ENCODE measurements around the gene PTPN1. TPM values are rescaled to one million over a fixed set of nuclear protein-coding genes. Genes with fewer than 3 reads are reported as not detected.

The PTPN1 gene
- total RNA-seq, 4 donors from 2014 or later = 20.5 to 28.8 (median 24.9) TPM

- WGBS, 2 donors = 74 to 81% methylated on average over 16 of the region's 17 CpGs
- no peak for TF ChIP-seq POLR2A (IDR thresholded peaks at IDR 0.05)
- no peak for TF ChIP-seq CTCF (IDR thresholded peaks at IDR 0.05)
- no peak overlapping the region for H3K4me3 ChIP-seq (replicated peaks in 1 of 3)
- intact Hi-C loops (cut with DNase I) = loop anchor here (5.0 to 10.0 kb wide), 2 partner anchors 73 to 390 kb away; no protein-coding TSS in a partner anchor
- H3K9me3 ChIP-seq = no peaks in the 10 kb centered on the region
- H3K27me3 ChIP-seq = no peaks in the 10 kb centered on the region
- peak overlapping the region; percentile 7 to 34 (median 23) for H3K27ac ChIP-seq
- peak; percentile 85 to 91 for DNase-seq
- H3K4me1 ChIP-seq = peaks cover 17 to 26% of the 10 kb centered on the region in 2 donors
- peaks cover 46 to 60% of the 10 kb centered on the region in 2 donors for H3K36me3 ChIP-seq
These were observed 67.2 kb downstream of the PTPN1 start for GRCh38 chr20:50577175-50578018.

GRCh38 chr20:50578061-50578777, 68.0 kb downstream of the PTPN1 start:
- Histone ChIP-seq H3K36me3 (peaks cover 50 to 68% of the 10 kb centered on the region in 2 donors), H3K4me3 (replicated peaks in 1 of 3) (no peak overlapping the region), H3K27ac (peak overlapping the region in 1 of 3 donors; percentile 7), H3K9me3 (no peaks in the 10 kb centered on the region), H3K27me3 (no peaks in the 10 kb centered on the region), H3K4me1 (peaks cover 9 to 18% of the 10 kb centered on the region in 2 donors)
- intact Hi-C loops (cut with DNase I) = loop anchor here (5.0 to 10.0 kb wide), 2 partner anchors 73 to 391 kb away; no protein-coding TSS in a partner anchor
- TF ChIP-seq POLR2A (IDR thresholded peaks at IDR 0.05) = no peak
- no peak for TF ChIP-seq CTCF (IDR thresholded peaks at IDR 0.05)
- WGBS, 2 donors = 88 to 90% methylated on average over 14 of the region's 14 CpGs
- DNase-seq = no peak

- Histone ChIP-seq H3K9me3 (no peaks in the 10 kb centered on the region), H3K27ac (no peak overlapping the region), H3K27me3 (no peaks in the 10 kb centered on the region), H3K36me3 (peaks cover 55 to 74% of the 10 kb centered on the region in 2 donors), H3K4me3 (replicated peaks in 1 of 3) (no peak overlapping the region), H3K4me1 (peaks cover 5 to 13% of the 10 kb centered on the region in 2 donors)
- no peak for DNase-seq
- WGBS, 2 donors = 85% methylated on average over 5 of the region's 5 CpGs
- TF ChIP-seq CTCF (IDR thresholded peaks at IDR 0.05) = no peak
- no peak for TF ChIP-seq POLR2A (IDR thresholded peaks at IDR 0.05)
- intact Hi-C loops (cut with DNase I) = loop anchor here (5.0 to 10.0 kb wide), 2 partner anchors 74 to 391 kb away; no protein-coding TSS in a partner anchor
These were observed 68.6 kb downstream of the PTPN1 start for GRCh38 chr20:50578778-50579165.

- no peak overlapping the region for H3K27ac ChIP-seq
- no peak for TF ChIP-seq POLR2A (IDR thresholded peaks at IDR 0.05)
- no peak for TF ChIP-seq CTCF (IDR thresholded peaks at IDR 0.05)
- WGBS, 2 donors = 83 to 89% methylated on average over 10 of the region's 10 CpGs
These were observed 69.3 kb downstream of the PTPN1 start for GRCh38 chr20:50579511-50579910.

More at GRCh38 chr20:50579511-50579910, 69.3 kb downstream of the PTPN1 start:
- no peak for DNase-seq
- Histone ChIP-seq H3K27me3 (no peaks in the 10 kb centered on the region), H3K9me3 (no peaks in the 10 kb centered on the region), H3K4me3 (replicated peaks in 1 of 3) (no peak overlapping the region), H3K36me3 (peaks cover 57 to 74% of the 10 kb centered on the region in 2 donors), H3K4me1 (peaks cover 0 to 9% of the 10 kb centered on the region in 2 donors)
- intact Hi-C loops (cut with DNase I) = loop anchor here (5.0 to 10.0 kb wide), 2 partner anchors 75 to 392 kb away; no protein-coding TSS in a partner anchor

All from thyroid gland (tissue), 4 donors.